GM12801 (cell line): ENCODE data around the gene IZUMO1.

ENCODE experiments used
- TF ChIP-seq, protein P1 (sequence below): IDR thresholded peaks from one replicate; pipeline ENCODE4 v1.5.1; 2011; ENCODE audit warnings: control low read depth; ENCODE audit not compliant: insufficient read length; ENCODE audit errors: extremely low read depth

The IZUMO1 gene

DNA sequence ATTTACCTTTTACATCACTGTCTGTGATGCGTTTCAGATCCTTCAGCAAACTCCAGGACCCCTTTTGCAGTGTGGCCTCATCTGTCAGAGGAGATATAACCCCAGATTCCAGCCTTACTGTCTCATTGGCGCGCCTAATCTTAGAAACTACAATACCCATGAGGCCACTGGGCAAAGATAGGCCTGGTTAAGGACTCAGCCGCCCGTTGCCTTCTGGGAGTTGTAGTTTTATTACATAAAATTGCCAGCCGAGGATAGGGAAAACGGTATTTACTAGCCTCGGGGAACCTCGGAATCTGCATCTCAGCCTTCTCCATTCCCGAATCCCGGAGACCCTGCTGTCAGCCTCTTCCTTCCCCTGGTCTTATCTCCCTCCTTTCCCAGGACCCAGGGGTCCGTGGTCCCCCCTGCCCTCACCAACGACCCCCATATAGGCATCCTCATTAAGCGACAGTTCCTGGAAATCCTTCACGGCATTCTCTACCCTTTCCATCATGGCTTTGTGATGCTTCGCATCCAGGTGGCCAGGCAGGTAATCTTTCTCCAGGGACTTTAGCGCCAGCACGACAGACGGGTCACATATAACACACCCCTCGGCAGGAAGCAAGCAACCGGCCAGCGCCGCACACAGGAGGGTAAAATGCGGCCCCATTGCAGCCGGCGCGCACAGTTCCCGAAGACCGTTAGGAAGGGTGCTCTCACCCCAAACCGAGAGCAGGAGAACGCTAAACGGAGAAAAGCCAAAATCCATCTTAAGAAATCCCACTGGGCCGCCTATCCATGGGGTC is 1.3 kb downstream of the IZUMO1 start:
- TF ChIP-seq, protein P1, sequence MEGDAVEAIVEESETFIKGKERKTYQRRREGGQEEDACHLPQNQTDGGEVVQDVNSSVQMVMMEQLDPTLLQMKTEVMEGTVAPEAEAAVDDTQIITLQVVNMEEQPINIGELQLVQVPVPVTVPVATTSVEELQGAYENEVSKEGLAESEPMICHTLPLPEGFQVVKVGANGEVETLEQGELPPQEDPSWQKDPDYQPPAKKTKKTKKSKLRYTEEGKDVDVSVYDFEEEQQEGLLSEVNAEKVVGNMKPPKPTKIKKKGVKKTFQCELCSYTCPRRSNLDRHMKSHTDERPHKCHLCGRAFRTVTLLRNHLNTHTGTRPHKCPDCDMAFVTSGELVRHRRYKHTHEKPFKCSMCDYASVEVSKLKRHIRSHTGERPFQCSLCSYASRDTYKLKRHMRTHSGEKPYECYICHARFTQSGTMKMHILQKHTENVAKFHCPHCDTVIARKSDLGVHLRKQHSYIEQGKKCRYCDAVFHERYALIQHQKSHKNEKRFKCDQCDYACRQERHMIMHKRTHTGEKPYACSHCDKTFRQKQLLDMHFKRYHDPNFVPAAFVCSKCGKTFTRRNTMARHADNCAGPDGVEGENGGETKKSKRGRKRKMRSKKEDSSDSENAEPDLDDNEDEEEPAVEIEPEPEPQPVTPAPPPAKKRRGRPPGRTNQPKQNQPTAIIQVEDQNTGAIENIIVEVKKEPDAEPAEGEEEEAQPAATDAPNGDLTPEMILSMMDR = no peak

DNA sequence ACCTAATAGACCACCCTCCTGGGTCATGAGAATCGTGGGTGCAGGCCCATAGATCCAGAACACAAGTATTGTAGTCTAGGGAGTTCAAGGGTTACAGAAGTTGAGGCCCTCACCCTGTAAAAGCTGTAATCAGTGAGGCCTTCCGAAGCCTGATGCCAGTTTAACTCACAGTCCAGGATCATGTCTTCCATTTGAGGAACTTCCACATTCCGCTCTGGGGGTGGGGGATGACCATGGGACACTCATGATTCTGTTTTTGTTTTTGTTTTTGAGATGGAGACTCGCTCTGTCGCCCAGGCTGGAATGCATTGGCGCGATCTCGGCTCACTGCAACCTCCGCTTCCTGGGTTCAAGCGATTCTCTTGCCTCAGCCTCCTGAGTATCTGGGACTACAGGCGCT is 4.6 kb downstream of the IZUMO1 start:
- TF ChIP-seq, protein P1 = no peak

DNA sequence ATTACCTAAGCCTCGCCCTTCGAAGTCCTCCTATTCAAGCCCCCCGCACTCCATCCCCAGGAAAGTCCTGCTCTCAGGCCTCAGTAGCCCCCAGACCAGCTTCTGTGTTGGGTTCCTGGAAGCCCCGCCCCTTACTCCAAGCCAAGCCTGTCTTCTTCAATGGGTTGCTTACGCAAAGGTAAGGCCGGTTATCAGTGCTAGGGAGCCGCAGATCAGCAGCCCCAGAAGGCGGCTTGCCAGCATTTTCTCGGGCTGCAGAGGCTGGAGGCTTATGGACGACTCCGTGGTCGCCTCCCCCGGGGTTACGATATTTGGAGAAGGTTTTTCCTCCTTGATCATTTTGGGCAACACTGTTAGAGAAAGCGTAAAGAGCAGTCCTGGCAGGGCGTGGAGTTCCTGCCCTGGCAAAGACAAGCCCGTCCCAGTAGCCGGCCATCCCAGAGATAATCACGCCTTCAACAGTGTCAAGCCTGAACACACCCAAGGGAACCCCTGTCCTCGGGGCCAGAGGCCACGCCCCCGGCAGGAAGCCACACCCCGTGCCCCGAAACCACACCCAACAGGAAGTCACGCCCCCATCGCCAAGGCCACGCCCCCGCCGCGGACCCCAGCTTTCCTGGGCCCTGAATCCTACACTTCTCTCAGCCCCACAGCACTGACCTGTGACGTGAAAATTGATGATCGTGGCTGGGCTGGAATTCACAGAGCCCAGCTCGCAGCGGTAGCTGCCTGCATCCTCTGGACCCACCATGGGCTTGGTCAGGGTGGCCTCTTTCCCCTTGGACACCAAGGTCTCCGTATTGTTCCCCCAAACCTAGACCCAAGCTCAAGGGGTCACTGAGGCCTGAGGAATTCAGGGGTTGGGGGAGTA is 5.3 kb downstream of the IZUMO1 start:
- TF ChIP-seq, protein P1 = no peak

DNA sequence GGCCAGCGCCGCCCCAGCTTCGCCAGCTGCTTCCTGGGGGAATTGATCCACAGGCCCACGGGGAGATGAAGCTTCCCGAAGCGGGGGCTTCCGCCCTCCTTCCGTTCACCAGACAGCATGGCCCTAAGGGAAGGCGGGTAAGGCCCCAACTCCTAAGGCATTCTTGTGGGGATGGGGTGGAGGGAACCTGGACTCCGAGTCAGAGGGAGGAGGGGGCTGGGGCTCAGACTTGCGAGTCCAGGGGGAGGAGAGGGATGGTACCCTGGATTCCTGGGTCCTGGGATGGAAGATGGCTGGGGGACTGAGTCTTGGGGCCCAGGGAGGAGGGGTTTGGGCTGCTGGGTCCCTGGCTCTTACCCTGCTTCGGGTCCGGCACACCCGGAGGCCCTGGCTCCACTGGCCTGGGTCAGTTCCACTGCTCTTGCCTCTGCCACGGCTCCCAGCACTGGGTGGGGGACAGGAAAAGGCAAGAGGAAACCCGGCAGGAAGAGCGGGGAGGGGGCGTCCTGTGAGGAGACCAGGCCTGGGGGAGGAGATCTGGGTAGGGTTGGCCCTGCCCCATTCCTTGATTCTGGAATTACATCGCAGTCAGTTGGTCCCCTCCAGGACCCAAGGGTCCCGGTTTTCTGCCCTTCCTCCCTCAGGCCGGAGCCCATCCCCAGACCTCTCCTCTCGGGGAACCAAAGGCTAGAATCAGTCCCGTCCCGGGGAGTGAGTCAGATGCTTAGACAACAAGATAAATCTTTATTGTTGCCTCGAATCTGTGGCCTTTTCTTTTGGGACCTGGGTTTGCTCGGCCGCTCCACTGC is 6.3 kb downstream of the IZUMO1 start, which contains the start of gene RASIP1:
RASIP1 (minus strand) TSS at position 447 of the 809 bp plus-strand sequence; CDS start at position 119, 328 bp downstream.
- TF ChIP-seq, protein P1 = no peak

DNA sequence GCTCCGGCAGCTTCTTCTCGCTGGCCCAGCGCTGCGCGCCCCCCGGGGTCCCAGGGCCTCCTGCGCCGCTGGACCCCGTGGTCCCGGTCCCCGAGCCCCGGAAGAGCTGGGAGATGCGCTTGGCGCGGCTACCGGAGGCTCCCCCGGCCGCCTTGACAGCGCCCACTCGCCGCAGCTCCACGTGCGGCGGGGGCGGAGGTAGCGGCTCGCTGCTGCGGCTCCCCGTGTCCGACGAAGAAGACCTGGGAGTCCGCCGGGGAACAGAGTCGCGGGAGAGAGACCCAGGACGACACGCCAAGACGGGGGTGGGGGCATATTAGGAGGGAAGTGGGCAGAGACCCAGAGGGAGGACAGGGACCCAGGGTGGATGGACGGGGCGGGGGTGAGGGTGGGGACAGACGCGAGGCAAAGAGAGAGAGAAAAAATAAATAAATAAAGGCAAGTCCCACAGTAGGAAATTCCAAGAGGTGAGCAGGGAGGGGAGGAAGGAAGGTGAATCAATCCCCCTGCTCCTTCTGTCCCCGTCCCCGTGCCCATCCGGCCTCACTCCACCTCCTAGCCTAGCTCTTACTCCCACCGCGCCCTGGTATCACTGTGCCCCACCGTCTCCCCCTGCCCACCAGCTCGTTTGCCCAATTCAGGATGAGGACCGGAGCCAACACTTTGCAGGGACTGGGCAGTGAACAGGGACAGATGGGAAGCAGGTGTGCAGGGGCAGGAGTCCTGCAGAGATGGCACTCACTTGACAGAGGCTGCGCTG is 7.1 kb downstream of the IZUMO1 start:
- TF ChIP-seq, protein P1 = no peak

DNA sequence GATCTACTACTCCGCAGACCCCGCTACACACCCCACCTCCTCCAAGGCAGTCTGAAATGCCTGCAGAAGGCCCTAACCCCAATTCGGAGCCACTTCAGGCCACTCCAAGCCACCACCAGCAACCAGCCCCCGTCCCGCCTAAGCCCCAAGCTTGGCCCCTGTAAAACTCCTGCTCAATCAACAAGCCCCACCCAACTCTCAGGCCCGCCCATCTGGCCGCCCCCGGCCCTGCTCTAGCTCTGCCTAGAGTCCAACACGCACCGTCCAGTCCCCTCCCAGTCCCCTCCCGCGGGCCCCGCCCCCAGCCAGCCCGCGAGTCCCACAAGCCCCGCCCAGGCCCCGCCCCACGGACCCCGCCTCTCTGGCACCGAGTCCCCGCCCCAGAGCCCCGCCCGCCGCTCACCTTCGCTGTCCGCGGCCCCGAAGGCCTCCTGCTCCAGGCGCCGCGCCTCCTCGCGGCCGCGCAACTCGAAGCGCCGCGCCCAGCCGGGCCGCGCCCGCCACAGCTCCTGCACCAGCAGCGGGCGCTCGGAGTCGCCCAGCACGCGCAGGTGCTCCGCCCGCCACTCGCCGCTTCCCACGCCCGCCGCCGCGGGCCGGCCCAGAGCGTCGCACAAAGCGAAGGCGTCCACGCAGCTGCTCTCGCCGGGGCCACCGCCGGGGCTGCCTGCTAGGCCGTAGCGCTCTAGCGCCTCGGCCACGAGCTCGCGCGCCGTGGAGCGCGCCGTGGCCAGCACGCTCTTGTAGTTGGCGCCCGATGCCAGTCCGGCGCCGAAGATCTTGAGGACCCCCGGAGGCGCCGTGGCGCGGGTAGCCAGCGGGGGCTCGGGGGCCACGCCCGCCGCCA is 7.9 kb downstream of the IZUMO1 start:
- TF ChIP-seq, protein P1 = no peak
